ENCODE measurements around the gene CRYBA1. TPM values are rescaled to one million over a fixed set of nuclear protein-coding genes. Genes with fewer than 3 reads are reported as not detected.

CRYBA1 gene
- total RNA-seq, 2 donors from 2014 or later = not detected

GRCh38 chr17:29248845-29249244, 2.2 kb downstream of the CRYBA1 start:
- H3K27me3 ChIP-seq (ENCODE audit: control insufficient read depth, insufficient read depth, low read length, poor library complexity, severe bottlenecking) = no peaks in the 10 kb centered on the region
- H3K4me1 Mint-ChIP-seq = no peaks in the 10 kb centered on the region
- 85 to 97% methylated on average over 2 to 5 of the region's 5 CpGs for WGBS, 2 experiments (ENCODE audit: insufficient coverage in 1 of 2, insufficient read length in 1 of 2)
- no peak overlapping the region for H3K4me3 ChIP-seq (ENCODE audit: low read length)
- no peak overlapping the region for H3K27ac ChIP-seq (ENCODE audit: low read depth, low read length)
- no peaks in the 10 kb centered on the region for H3K9me3 Mint-ChIP-seq
- no peak overlapping the region for H3K9ac ChIP-seq (ENCODE audit: extremely low read depth, low read length, poor library complexity, severe bottlenecking)
- H3K27ac Mint-ChIP-seq = no peak overlapping the region
- H3K4me3 Mint-ChIP-seq = no peak overlapping the region
- no peaks in the 10 kb centered on the region for H3K9me3 ChIP-seq (ENCODE audit: control insufficient read depth, low read length)
- no peak for DNase-seq
- no peaks in the 10 kb centered on the region for H3K36me3 Mint-ChIP-seq (ENCODE audit: low read depth)
- TF ChIP-seq, protein P1, sequence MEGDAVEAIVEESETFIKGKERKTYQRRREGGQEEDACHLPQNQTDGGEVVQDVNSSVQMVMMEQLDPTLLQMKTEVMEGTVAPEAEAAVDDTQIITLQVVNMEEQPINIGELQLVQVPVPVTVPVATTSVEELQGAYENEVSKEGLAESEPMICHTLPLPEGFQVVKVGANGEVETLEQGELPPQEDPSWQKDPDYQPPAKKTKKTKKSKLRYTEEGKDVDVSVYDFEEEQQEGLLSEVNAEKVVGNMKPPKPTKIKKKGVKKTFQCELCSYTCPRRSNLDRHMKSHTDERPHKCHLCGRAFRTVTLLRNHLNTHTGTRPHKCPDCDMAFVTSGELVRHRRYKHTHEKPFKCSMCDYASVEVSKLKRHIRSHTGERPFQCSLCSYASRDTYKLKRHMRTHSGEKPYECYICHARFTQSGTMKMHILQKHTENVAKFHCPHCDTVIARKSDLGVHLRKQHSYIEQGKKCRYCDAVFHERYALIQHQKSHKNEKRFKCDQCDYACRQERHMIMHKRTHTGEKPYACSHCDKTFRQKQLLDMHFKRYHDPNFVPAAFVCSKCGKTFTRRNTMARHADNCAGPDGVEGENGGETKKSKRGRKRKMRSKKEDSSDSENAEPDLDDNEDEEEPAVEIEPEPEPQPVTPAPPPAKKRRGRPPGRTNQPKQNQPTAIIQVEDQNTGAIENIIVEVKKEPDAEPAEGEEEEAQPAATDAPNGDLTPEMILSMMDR (conservative IDR thresholded peaks at IDR 0.05) = no peak
- H3K4me1 ChIP-seq (ENCODE audit: control insufficient read depth, insufficient read depth, low read length) = no peaks in the 10 kb centered on the region
- H3K27me3 Mint-ChIP-seq (ENCODE audit: insufficient read depth) = no peaks in the 10 kb centered on the region
- H3K36me3 ChIP-seq (ENCODE audit: control insufficient read depth, insufficient read depth, low read length) = no peaks in the 10 kb centered on the region

DNA sequence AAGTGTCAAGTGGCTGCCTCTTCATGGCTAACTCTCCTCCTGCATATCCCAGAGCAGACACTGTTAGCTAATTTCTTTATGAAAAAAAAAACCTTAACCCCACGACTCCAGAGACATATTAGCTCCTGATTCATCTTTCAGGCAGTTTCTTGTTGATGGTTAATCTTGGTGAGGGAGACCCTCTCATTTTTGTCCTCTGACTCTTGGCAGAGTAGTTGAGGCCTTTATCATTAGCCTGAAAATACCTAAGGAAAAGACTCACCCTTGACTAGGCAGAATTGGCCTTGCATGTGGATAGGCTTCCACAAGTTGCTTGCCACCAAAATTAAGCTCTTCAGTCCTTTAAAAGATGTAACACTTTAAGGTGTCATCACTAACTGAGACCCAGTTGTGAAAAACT, 4.0 kb downstream of the CRYBA1 start:
- WGBS, 2 experiments (ENCODE audit: insufficient coverage in 1 of 2, insufficient read length in 1 of 2) = no CpG with 5 or more reads among the region's 1 CpG

GRCh38 chr17:29251184-29251583, 4.5 kb downstream of the CRYBA1 start:
- Histone ChIP-seq H3K4me1 (ENCODE audit: control insufficient read depth, insufficient read depth, low read length) (no peaks in the 10 kb centered on the region), H3K9ac (ENCODE audit: extremely low read depth, low read length, poor library complexity, severe bottlenecking) (no peak overlapping the region), H3K36me3 (ENCODE audit: control insufficient read depth, insufficient read depth, low read length) (peaks cover 8% of the 10 kb centered on the region), H3K27ac (ENCODE audit: low read depth, low read length) (no peak overlapping the region), H3K9me3 (ENCODE audit: control insufficient read depth, low read length) (no peaks in the 10 kb centered on the region), H3K27me3 (ENCODE audit: control insufficient read depth, insufficient read depth, low read length, poor library complexity, severe bottlenecking) (no peaks in the 10 kb centered on the region), H3K4me3 (ENCODE audit: low read length) (no peak overlapping the region)
- no peaks in the 10 kb centered on the region for H3K27me3 Mint-ChIP-seq (ENCODE audit: insufficient read depth)
- 86 to 100% methylated on average over 1 of the region's 2 CpGs for WGBS, 2 experiments (ENCODE audit: insufficient coverage in 1 of 2, insufficient read length in 1 of 2)
- no peaks in the 10 kb centered on the region for H3K36me3 Mint-ChIP-seq (ENCODE audit: low read depth)
- no peak overlapping the region for H3K27ac Mint-ChIP-seq
- H3K4me1 Mint-ChIP-seq = no peaks in the 10 kb centered on the region
- TF ChIP-seq, protein P1 (conservative IDR thresholded peaks at IDR 0.05) = no peak
- no peak overlapping the region for H3K4me3 Mint-ChIP-seq
- no peak for DNase-seq
- no peaks in the 10 kb centered on the region for H3K9me3 Mint-ChIP-seq

More for the DNA sequence above, 4.0 kb downstream of the CRYBA1 start:
- H3K9me3 Mint-ChIP-seq = no peaks in the 10 kb centered on the region
- no peak overlapping the region for H3K4me3 Mint-ChIP-seq
- Histone ChIP-seq H3K27me3 (ENCODE audit: control insufficient read depth, insufficient read depth, low read length, poor library complexity, severe bottlenecking) (no peaks in the 10 kb centered on the region), H3K9ac (ENCODE audit: extremely low read depth, low read length, poor library complexity, severe bottlenecking) (no peak overlapping the region), H3K9me3 (ENCODE audit: control insufficient read depth, low read length) (no peaks in the 10 kb centered on the region), H3K4me1 (ENCODE audit: control insufficient read depth, insufficient read depth, low read length) (no peaks in the 10 kb centered on the region), H3K27ac (ENCODE audit: low read depth, low read length) (no peak overlapping the region), H3K4me3 (ENCODE audit: low read length) (no peak overlapping the region), H3K36me3 (ENCODE audit: control insufficient read depth, insufficient read depth, low read length) (peaks cover 8% of the 10 kb centered on the region)
- no peaks in the 10 kb centered on the region for H3K36me3 Mint-ChIP-seq (ENCODE audit: low read depth)
- no peaks in the 10 kb centered on the region for H3K4me1 Mint-ChIP-seq
- TF ChIP-seq, protein P1 (conservative IDR thresholded peaks at IDR 0.05) = no peak
- no peaks in the 10 kb centered on the region for H3K27me3 Mint-ChIP-seq (ENCODE audit: insufficient read depth)
- no peak for DNase-seq
- no peak overlapping the region for H3K27ac Mint-ChIP-seq
